GM12878 (cell line): ENCODE results near the gene PITRM1.
"Not testable (repeated sequence)": the region's sequence is repeated elsewhere in the genome, so short reads cannot be mapped to it uniquely, and the experiment has no call there.

Experiments used
- ATF2 ChIP-seq: IDR thresholded peaks from 2 replicates; pipeline ENCODE4 v1.6.1; 2012; ENCODE audit warnings: low read length, inconsistent platforms
- BHLHE40 ChIP-seq, 2 experiments: fragments of 450-650 bp in 1 of 2; IDR thresholded peaks; 2 replicates each; pipeline ENCODE4 v1.6.1; 2011 to 2017; ENCODE audit warnings: low read depth in 2 of 2, borderline replicate concordance in 1 of 2, improper control_type of control experiment in 1 of 2, low read length in 1 of 2, mild to moderate bottlenecking in 1 of 2
- CBFB ChIP-seq: IDR thresholded peaks from 2 replicates; pipeline ENCODE4 v1.6.1; 2016; ENCODE audit warnings: antibody characterized with exemption, low read depth
- EZH2 ChIP-seq: IDR thresholded peaks from 2 replicates; pipeline ENCODE4 v1.6.1; 2012; ENCODE audit warnings: low read depth, mild to moderate bottlenecking, control low read depth, inconsistent platforms, low read length, borderline replicate concordance; ENCODE audit not compliant: control insufficient read depth
- HDAC2 ChIP-seq: fragments of 200-600 bp; sonication (generic); IDR thresholded peaks from 2 replicates; pipeline ENCODE4 v1.6.1; 2017
- HDGF ChIP-seq: fragments of 450-650 bp; IDR thresholded peaks from 2 replicates; pipeline ENCODE4 v1.6.1; 2016; ENCODE audit warnings: antibody characterized with exemption
- POLR2AphosphoS5 ChIP-seq: IDR thresholded peaks from 2 replicates; pipeline ENCODE4 v1.6.1; 2011; ENCODE audit warnings: mild to moderate bottlenecking, low read length, inconsistent platforms
- SMC3 ChIP-seq: IDR thresholded peaks from 2 replicates; pipeline ENCODE4 v1.6.1; 2011; ENCODE audit warnings: low read length, improper control_type of control experiment, borderline replicate concordance
- SUPT20H ChIP-seq: IDR thresholded peaks from 2 replicates; pipeline ENCODE4 v1.6.1; 2011; ENCODE audit warnings: low read depth, mild to moderate bottlenecking, low read length, moderate library complexity, borderline replicate concordance; ENCODE audit not compliant: control insufficient read depth
- ZSCAN29 ChIP-seq: fragments of 450-650 bp; IDR thresholded peaks from 2 replicates; pipeline ENCODE4 v1.6.1; 2017; ENCODE audit warnings: mild to moderate bottlenecking, moderate library complexity

- not testable (repeated sequence) for TF ChIP-seq POLR2AphosphoS5; HDAC2; BHLHE40 (IDR thresholded peaks at IDR 0.05; ENCODE audit: borderline replicate concordance in 1 of 2, low read depth in 2 of 2, low read length in 1 of 2); ATF2; EZH2; CBFB; SMC3; ZSCAN29; SUPT20H; HDGF
These were observed 46.5 kb upstream of the PITRM1 start for GRCh38 chr10:3219021-3219628.
